ENCODE data around the gene ZMAT2.

The ZMAT2 gene

DNA sequence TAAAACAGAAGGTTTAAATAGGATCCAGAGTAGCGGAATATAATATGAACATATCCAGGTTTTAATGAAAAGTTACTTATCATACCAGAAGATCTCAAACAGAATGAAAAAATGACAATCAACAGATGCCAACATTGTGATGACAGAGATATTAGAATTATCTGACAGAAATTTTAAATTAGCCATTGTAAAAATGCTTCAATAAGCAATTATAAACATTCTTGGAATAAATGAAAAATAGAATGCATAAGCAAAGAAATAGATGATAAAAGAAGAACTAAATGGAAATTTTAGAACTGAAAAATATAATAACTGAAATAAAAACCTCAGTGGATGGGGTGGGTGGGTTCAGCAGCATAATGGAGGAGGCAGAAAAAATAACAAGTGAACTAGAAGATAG is 37.2 kb downstream of the ZMAT2 start:
- CTCF ChIA-PET, result no interaction called here
- DNase-seq (ENCODE audit: extremely low spot score), result no peak
- TF ChIP-seq HDGF (IDR thresholded peaks at IDR 0.05; ENCODE audit: borderline replicate concordance) (no peak), FOXM1 (IDR thresholded peaks at IDR 0.05; ENCODE audit: borderline replicate concordance) (no peak), ZNF384 (IDR thresholded peaks at IDR 0.05) (no peak), NFRKB (IDR thresholded peaks at IDR 0.05) (no peak), FOXK2 (IDR thresholded peaks at IDR 0.05) (no peak), TARDBP (IDR thresholded peaks at IDR 0.05) (no peak), LEF1 (IDR thresholded peaks at IDR 0.05; ENCODE audit: borderline replicate concordance) (no peak), SP1 (IDR thresholded peaks at IDR 0.05) (no peak), ARNT (IDR thresholded peaks at IDR 0.05) (no peak), BHLHE40 (IDR thresholded peaks at IDR 0.05; ENCODE audit: borderline replicate concordance) (no peak), SUZ12 (IDR thresholded peaks at IDR 0.05) (no peak), CTBP1 (IDR thresholded peaks at IDR 0.05; ENCODE audit: borderline replicate concordance) (no peak), FOXA1 (IDR thresholded peaks at IDR 0.05) (no peak), ELF4 (IDR thresholded peaks at IDR 0.05) (no peak), L3MBTL2 (conservative IDR thresholded peaks at IDR 0.05) (no peak)
- TF ChIP-seq, protein P1, sequence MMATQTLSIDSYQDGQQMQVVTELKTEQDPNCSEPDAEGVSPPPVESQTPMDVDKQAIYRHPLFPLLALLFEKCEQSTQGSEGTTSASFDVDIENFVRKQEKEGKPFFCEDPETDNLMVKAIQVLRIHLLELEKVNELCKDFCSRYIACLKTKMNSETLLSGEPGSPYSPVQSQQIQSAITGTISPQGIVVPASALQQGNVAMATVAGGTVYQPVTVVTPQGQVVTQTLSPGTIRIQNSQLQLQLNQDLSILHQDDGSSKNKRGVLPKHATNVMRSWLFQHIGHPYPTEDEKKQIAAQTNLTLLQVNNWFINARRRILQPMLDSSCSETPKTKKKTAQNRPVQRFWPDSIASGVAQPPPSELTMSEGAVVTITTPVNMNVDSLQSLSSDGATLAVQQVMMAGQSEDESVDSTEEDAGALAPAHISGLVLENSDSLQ (IDR thresholded peaks at IDR 0.05), result no peak
- POLR2A ChIA-PET, result no interaction called here

DNA sequence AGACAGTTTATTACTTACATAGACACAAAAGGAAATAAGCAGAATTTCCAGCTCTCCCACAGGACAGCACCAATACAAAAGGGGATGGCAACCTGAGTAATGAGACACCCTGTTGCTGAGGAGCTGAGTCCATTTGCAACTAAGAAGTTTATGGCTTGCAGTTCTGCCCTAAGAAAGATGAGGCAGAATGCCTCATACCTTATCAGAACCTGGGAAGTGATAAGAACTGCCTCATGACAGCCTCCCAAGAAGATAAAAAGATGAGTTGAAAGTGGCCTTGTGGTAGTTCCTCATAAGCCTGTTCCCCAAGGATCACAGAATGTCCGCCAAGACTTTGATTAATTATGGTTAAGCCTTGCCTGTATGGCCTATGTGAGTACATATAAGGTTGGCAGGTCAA is 41.7 kb downstream of the ZMAT2 start:
- ChIA-PET POLR2A (no interaction called here), CTCF (interaction anchor here (0.6 kb wide), 1 partner anchor 1928 kb away, joined by 4 read pairs; no protein-coding TSS in a partner anchor)
- no peak for TF ChIP-seq ARNT (IDR thresholded peaks at IDR 0.05)
- no peak for TF ChIP-seq NFRKB (IDR thresholded peaks at IDR 0.05)
- TF ChIP-seq, protein P1 (IDR thresholded peaks at IDR 0.05), result no peak
- no peak for TF ChIP-seq FOXK2 (IDR thresholded peaks at IDR 0.05)
- TF ChIP-seq SP1 (IDR thresholded peaks at IDR 0.05), result no peak
- no peak for TF ChIP-seq LEF1 (IDR thresholded peaks at IDR 0.05; ENCODE audit: borderline replicate concordance)
- TF ChIP-seq L3MBTL2 (conservative IDR thresholded peaks at IDR 0.05), result no peak
- TF ChIP-seq SUZ12 (IDR thresholded peaks at IDR 0.05), result no peak
- no peak for TF ChIP-seq TARDBP (IDR thresholded peaks at IDR 0.05)
- TF ChIP-seq BHLHE40 (IDR thresholded peaks at IDR 0.05; ENCODE audit: borderline replicate concordance), result no peak
- no peak for TF ChIP-seq HDGF (IDR thresholded peaks at IDR 0.05; ENCODE audit: borderline replicate concordance)
- TF ChIP-seq ELF4 (IDR thresholded peaks at IDR 0.05), result no peak
- TF ChIP-seq CTBP1 (IDR thresholded peaks at IDR 0.05; ENCODE audit: borderline replicate concordance), result no peak
- TF ChIP-seq ZNF384 (IDR thresholded peaks at IDR 0.05), result no peak
- TF ChIP-seq FOXA1 (IDR thresholded peaks at IDR 0.05), result no peak
- TF ChIP-seq FOXM1 (IDR thresholded peaks at IDR 0.05; ENCODE audit: borderline replicate concordance), result no peak
- no peak for DNase-seq (ENCODE audit: extremely low spot score)

DNA sequence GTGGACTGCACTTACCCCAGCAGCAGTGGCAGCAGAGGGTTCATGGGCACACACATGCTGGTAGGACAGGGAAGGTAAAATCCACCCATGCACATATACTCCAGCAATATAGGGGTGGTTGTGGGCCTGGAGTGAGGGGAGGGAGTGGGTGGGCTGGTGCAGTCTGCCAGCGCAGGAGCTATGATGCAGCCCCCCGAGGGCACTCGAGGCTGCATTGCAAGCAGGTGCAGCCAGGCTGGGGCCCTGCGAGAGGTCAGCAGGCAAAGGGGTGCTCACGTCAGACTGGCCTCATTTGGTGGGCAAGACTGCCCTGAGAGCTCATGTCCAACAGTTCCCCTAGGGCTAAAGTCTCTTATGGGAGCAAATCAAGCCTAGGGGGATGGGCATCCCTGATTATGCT is 53.3 kb downstream of the ZMAT2 start:
- no peak for TF ChIP-seq LEF1 (IDR thresholded peaks at IDR 0.05; ENCODE audit: borderline replicate concordance)
- no peak for TF ChIP-seq SUZ12 (IDR thresholded peaks at IDR 0.05)
- no peak for TF ChIP-seq FOXA1 (IDR thresholded peaks at IDR 0.05)
- no peak for TF ChIP-seq L3MBTL2 (conservative IDR thresholded peaks at IDR 0.05)
- TF ChIP-seq CTBP1 (IDR thresholded peaks at IDR 0.05; ENCODE audit: borderline replicate concordance), result no peak
- no peak for TF ChIP-seq ARNT (IDR thresholded peaks at IDR 0.05)
- TF ChIP-seq FOXK2 (IDR thresholded peaks at IDR 0.05), result no peak
- no peak for TF ChIP-seq SP1 (IDR thresholded peaks at IDR 0.05)
- no peak for TF ChIP-seq ELF4 (IDR thresholded peaks at IDR 0.05)
- no peak for TF ChIP-seq ZNF384 (IDR thresholded peaks at IDR 0.05)
- no peak for TF ChIP-seq TARDBP (IDR thresholded peaks at IDR 0.05)
- TF ChIP-seq NFRKB (IDR thresholded peaks at IDR 0.05), result no peak
- TF ChIP-seq FOXM1 (IDR thresholded peaks at IDR 0.05; ENCODE audit: borderline replicate concordance), result no peak
- no peak for TF ChIP-seq BHLHE40 (IDR thresholded peaks at IDR 0.05; ENCODE audit: borderline replicate concordance)
- TF ChIP-seq, protein P1 (IDR thresholded peaks at IDR 0.05), result no peak
- TF ChIP-seq HDGF (IDR thresholded peaks at IDR 0.05; ENCODE audit: borderline replicate concordance), result no peak
- DNase-seq (ENCODE audit: extremely low spot score), result no peak
- ChIA-PET CTCF (no interaction called here), POLR2A (no interaction called here)
